ENCODE data around the gene DOK5. TPM values are rescaled to one million over a fixed set of nuclear protein-coding genes. Genes with fewer than 3 reads are reported as not detected.

DOK5 gene
- total RNA-seq, 2 experiments from 2014 or later = not detected

- intact Hi-C loops (cut with micrococcal nuclease; ENCODE audit: unreplicated experiment) = no loop called here
Observed at GRCh38 chr20:54681869-54682268, 206.5 kb downstream of the DOK5 start.

GRCh38 chr20:54688476-54688875, 213.1 kb downstream of the DOK5 start:
- no peak overlapping the region for H3K4me3 ChIP-seq (ENCODE audit: low read depth, low read length, poor library complexity, severe bottlenecking)
- H3K9me3 ChIP-seq (ENCODE audit: low read length) = no peaks in the 10 kb centered on the region
- ChIA-PET CTCF (ENCODE audit: unreplicated experiment) (no interaction called here), POLR2A (no interaction called here)
- H3K79me2 ChIP-seq (ENCODE audit: insufficient read depth, low read depth, low read length) = no peaks in the 10 kb centered on the region
- H3K4me1 ChIP-seq (ENCODE audit: insufficient read depth, low read length, poor library complexity, severe bottlenecking) = no peaks in the 10 kb centered on the region
- intact Hi-C loops (cut with micrococcal nuclease; ENCODE audit: unreplicated experiment) = no loop called here
- H4K20me1 ChIP-seq (ENCODE audit: insufficient read depth, low read length) = no peaks in the 10 kb centered on the region
- DNase-seq (ENCODE audit: low spot score) = no peak
- H3K36me3 ChIP-seq (ENCODE audit: insufficient read depth, low read length) = no peaks in the 10 kb centered on the region
- no peak overlapping the region for H3K27ac ChIP-seq (ENCODE audit: low read depth, low read length, poor library complexity, severe bottlenecking)
- no peak for TF ChIP-seq CTCF (conservative IDR thresholded peaks at IDR 0.05; ENCODE audit: low read length)
- no peak for TF ChIP-seq EZH2phosphoT487 (IDR thresholded peaks at IDR 0.05; ENCODE audit: borderline replicate concordance, low read depth, low read length)
- H3K9me2 ChIP-seq (ENCODE audit: insufficient read depth, low read length) = no peaks in the 10 kb centered on the region
- H3K4me2 ChIP-seq (ENCODE audit: low read length) = no peak overlapping the region
- H2AFZ ChIP-seq (ENCODE audit: low read length) = no peak overlapping the region
- no TSS peak for BruUV-seq (replicated peaks)

More at GRCh38 chr20:54681869-54682268, 206.5 kb downstream of the DOK5 start:
- no peaks in the 10 kb centered on the region for H3K9me3 ChIP-seq (ENCODE audit: low read length)
- BruUV-seq (replicated peaks) = no TSS peak
- no peak overlapping the region for H3K4me3 ChIP-seq (ENCODE audit: low read depth, low read length, poor library complexity, severe bottlenecking)
- TF ChIP-seq EZH2phosphoT487 (IDR thresholded peaks at IDR 0.05; ENCODE audit: borderline replicate concordance, low read depth, low read length) (no peak), CTCF (conservative IDR thresholded peaks at IDR 0.05; ENCODE audit: low read length) (no peak)
- no peak overlapping the region for H3K27ac ChIP-seq (ENCODE audit: low read depth, low read length, poor library complexity, severe bottlenecking)
- H4K20me1 ChIP-seq (ENCODE audit: insufficient read depth, low read length) = no peaks in the 10 kb centered on the region
- no peak overlapping the region for H2AFZ ChIP-seq (ENCODE audit: low read length)
- POLR2A ChIA-PET = no interaction called here
- CTCF ChIA-PET (ENCODE audit: unreplicated experiment) = no interaction called here
- no peaks in the 10 kb centered on the region for H3K36me3 ChIP-seq (ENCODE audit: insufficient read depth, low read length)
- DNase-seq (ENCODE audit: low spot score) = no peak
- H3K4me1 ChIP-seq (ENCODE audit: insufficient read depth, low read length, poor library complexity, severe bottlenecking) = no peaks in the 10 kb centered on the region
- H3K4me2 ChIP-seq (ENCODE audit: low read length) = no peak overlapping the region
- no peaks in the 10 kb centered on the region for H3K9me2 ChIP-seq (ENCODE audit: insufficient read depth, low read length)
- no peaks in the 10 kb centered on the region for H3K79me2 ChIP-seq (ENCODE audit: insufficient read depth, low read depth, low read length)

GRCh38 chr20:54690323-54690722, 214.9 kb downstream of the DOK5 start:
- no peak for DNase-seq (ENCODE audit: low spot score)
- TF ChIP-seq EZH2phosphoT487 (IDR thresholded peaks at IDR 0.05; ENCODE audit: borderline replicate concordance, low read depth, low read length) (no peak), CTCF (conservative IDR thresholded peaks at IDR 0.05; ENCODE audit: low read length) (no peak)
- ChIA-PET POLR2A (no interaction called here), CTCF (ENCODE audit: unreplicated experiment) (no interaction called here)
- no peak overlapping the region for H3K4me3 ChIP-seq (ENCODE audit: low read depth, low read length, poor library complexity, severe bottlenecking)
- H3K9me3 ChIP-seq (ENCODE audit: low read length) = no peaks in the 10 kb centered on the region
- no peak overlapping the region for H3K4me2 ChIP-seq (ENCODE audit: low read length)
- intact Hi-C loops (cut with micrococcal nuclease; ENCODE audit: unreplicated experiment) = no loop called here
- no peaks in the 10 kb centered on the region for H3K9me2 ChIP-seq (ENCODE audit: insufficient read depth, low read length)
- no peak overlapping the region for H3K27ac ChIP-seq (ENCODE audit: low read depth, low read length, poor library complexity, severe bottlenecking)
- no peaks in the 10 kb centered on the region for H4K20me1 ChIP-seq (ENCODE audit: insufficient read depth, low read length)
- no peaks in the 10 kb centered on the region for H3K4me1 ChIP-seq (ENCODE audit: insufficient read depth, low read length, poor library complexity, severe bottlenecking)
- H3K79me2 ChIP-seq (ENCODE audit: insufficient read depth, low read depth, low read length) = no peaks in the 10 kb centered on the region
- H2AFZ ChIP-seq (ENCODE audit: low read length) = no peak overlapping the region
- no TSS peak for BruUV-seq (replicated peaks)
- H3K36me3 ChIP-seq (ENCODE audit: insufficient read depth, low read length) = no peaks in the 10 kb centered on the region

All from OCI-LY7 (cell line).